Esophagus (tissue), 2 donors: ENCODE results near the gene METTL17. TPM values are rescaled to one million over a fixed set of nuclear protein-coding genes. Genes with fewer than 3 reads are reported as not detected.

Source experiments
- H3K27ac ChIP-seq, 2 donors: one replicate each; pipeline ENCODE4 v1.5.1; 2013; ENCODE audit warnings: low read depth in 2 of 2, mild to moderate bottlenecking in 2 of 2, inconsistent platforms in 1 of 2, low read length in 1 of 2, moderate library complexity in 1 of 2
- H3K27me3 ChIP-seq, 2 donors: one replicate each; pipeline ENCODE4 v1.6.1; 2013; ENCODE audit warnings: low read length in 2 of 2, control low read depth in 1 of 2, mild to moderate bottlenecking in 1 of 2; ENCODE audit not compliant: insufficient read depth in 2 of 2, control insufficient read depth in 1 of 2
- H3K36me3 ChIP-seq, 2 donors: one replicate each; pipeline ENCODE4 v1.6.1; 2013; ENCODE audit warnings: low read length in 1 of 2; ENCODE audit not compliant: control insufficient read depth in 2 of 2, insufficient read depth in 2 of 2
- H3K4me1 ChIP-seq, 2 donors: one replicate each; pipeline ENCODE4 v1.6.1; 2013; ENCODE audit warnings: low read length in 1 of 2; ENCODE audit not compliant: control insufficient read depth in 2 of 2, insufficient read depth in 2 of 2
- H3K4me3 ChIP-seq, 2 donors: one replicate each; pipeline ENCODE4 v1.5.1; 2013; ENCODE audit warnings: low read length in 2 of 2, mild to moderate bottlenecking in 2 of 2, low read depth in 1 of 2, moderate library complexity in 1 of 2
- H3K9me3 ChIP-seq, 2 donors: one replicate each; pipeline ENCODE4 v1.6.1; 2013; ENCODE audit warnings: mild to moderate bottlenecking in 2 of 2, low read depth in 1 of 2, low read length in 1 of 2, moderate library complexity in 1 of 2; ENCODE audit not compliant: control insufficient read depth in 2 of 2, insufficient read depth in 1 of 2
- WGBS, 2 donors: extraction: QIAGEN DNeasy Blood & Tissue Kit; methylation state at CpG; one replicate each; pipeline ENCODE4 v1.1.7; 2013; 5-methylcytosine and 5-hydroxymethylcytosine counted together
- polyA plus RNA-seq, 2 donors: library from polyadenylated mRNA; stranded (reverse); fragments of 200-250 nt; gene quantifications; one replicate each; pipeline ENCODE4 v1.2.3, GENCODE V29; 2013
- donor health status: healthy with polysubstance abuse.
- donor health status: Bipolar disorder and iron deficiency.

METTL17 gene
- polyA plus RNA-seq, 2 donors, result 55.1 to 56.3 TPM

DNA sequence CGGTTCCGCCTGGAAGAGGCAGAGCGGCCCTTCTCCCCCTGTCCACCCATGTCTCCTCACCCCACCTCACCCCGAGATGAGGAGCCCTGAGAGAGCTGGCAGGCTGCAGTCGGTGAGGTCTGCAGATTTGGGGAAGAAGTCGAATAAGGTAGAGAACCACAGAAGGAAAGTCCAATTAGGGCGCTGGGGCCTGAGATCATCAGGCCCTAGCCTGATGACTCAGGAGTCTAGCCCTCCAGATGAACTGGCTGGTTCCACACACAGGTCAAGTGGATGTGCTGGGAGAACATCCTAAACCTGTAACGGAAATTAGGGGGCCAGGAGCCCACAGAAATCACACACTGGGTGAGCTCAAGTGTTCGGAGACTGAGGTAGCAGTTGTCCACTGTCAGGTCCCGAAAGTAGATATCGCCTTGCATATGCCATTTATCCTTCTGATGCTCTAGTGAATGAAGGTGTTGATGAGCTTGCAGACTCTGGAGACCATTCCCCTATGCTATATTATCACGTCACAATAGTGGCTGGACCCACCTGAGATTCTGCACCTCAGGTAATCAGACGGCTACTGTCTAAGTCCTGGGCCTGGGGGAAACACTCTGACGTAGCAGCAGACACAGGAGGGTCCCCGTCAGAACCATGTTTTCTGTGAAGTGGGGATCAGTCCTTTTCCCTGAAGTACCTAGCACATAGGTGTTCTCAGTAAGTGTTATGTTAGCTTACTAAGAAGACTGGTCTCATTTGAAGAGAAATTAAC, 886 bp upstream of the METTL17 start:
- 85 to 86% methylated on average over 15 of the region's 15 CpGs for WGBS, 2 donors
- no peaks in the 10 kb centered on the region for H3K27me3 ChIP-seq
- H3K9me3 ChIP-seq, result no peaks in the 10 kb centered on the region
- H3K27ac ChIP-seq, result peak overlapping the region; percentile 87 to 89
- peaks cover 0 to 5% of the 10 kb centered on the region in 2 donors for H3K4me1 ChIP-seq
- H3K36me3 ChIP-seq, result peaks cover 0 to 3% of the 10 kb centered on the region in 2 donors
- peak overlapping the region in 1 of 2 donors; percentile 96 for H3K4me3 ChIP-seq

DNA sequence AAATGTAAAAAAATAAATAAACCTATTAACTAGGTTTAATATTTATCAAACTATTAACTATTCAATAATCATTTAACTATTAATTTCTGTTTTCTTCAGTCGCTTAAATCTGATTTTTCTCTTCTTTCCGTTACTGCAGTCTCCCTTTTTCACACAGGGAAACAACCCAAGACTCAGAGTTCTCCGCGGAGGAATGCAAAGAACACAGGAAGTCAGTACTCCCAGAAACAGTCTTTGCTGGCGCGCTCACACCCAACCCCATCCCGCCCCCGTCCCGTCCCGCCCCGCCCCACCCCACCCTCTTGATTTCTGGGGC, 351 bp upstream of the METTL17 start:
- 1% methylated on average over 11 of the region's 11 CpGs for WGBS, 2 donors
- Histone ChIP-seq H3K27ac (peak overlapping the region; percentile 87 to 88), H3K9me3 (no peaks in the 10 kb centered on the region), H3K4me3 (peak overlapping the region; percentile 78 to 96), H3K27me3 (no peaks in the 10 kb centered on the region), H3K36me3 (peaks cover 1 to 6% of the 10 kb centered on the region in 2 donors), H3K4me1 (peaks cover 0 to 5% of the 10 kb centered on the region in 2 donors)

DNA sequence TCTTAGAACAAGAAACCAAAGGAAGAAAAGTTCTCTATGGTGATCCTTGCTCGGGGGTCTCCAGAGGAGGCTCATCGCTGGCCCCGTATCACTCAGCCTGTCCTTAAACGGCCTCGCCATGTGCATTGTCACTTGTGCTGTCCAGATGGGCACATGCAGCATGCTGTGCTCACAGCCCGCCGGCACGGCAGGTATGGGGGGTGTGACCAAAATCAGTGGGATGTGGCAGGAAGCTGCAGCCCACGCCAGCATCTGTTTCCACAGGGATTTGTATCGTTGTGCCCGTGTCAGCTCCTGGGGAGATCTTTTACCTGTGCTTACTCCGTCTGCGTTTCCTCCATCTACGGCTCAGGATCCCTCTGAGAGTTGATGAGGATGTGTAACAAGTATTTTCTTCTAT, 6.7 kb downstream of the METTL17 start:
- WGBS, 2 donors, result 81 to 89% methylated on average over 14 of the region's 14 CpGs
- Histone ChIP-seq H3K4me1 (peaks cover 3 to 8% of the 10 kb centered on the region in 2 donors), H3K27me3 (no peaks in the 10 kb centered on the region), H3K9me3 (no peaks in the 10 kb centered on the region), H3K27ac (peak overlapping the region in 1 of 2 donors; percentile 77), H3K4me3 (no peak overlapping the region), H3K36me3 (peaks cover 11 to 24% of the 10 kb centered on the region in 2 donors)

DNA sequence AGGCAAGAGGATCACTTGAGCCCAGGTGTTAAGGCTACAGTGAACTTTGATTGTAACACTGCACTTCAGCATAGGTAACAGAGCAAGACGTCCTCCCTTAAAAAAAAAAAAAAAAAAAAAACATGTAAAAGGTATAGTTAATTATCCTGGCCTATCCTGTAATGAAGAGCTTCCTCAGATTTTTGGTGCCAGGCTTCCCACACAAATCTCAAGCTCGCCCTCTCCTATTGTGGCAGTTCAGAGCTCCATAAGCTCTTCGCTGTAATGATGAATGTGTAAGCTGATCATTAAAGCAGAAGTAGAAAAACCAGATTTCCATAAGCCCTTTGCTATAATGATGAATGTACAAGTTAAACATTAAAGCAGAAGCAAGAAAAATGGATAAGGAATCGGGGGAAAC, 7.3 kb downstream of the METTL17 start:
- peaks cover 11 to 24% of the 10 kb centered on the region in 2 donors for H3K36me3 ChIP-seq

DNA sequence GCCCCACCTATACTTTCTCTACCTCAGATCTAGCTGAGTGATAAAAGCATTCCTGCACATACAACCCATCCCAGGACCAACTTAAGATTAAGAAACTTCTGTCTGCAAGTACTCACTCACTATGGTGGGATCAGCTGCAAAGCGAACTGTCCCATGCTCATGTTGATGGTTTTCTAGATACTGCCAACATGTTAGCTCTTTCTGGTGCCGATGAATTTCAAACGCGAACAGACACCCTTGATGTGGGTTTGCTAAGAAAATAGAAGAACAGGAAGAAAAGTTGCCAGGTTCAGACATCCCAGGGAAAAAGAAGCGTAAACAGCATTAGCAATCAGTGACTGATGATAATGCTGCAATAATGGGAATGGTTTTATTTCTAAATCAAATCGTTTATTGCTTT, 7.8 kb downstream of the METTL17 start:
- Histone ChIP-seq H3K9me3 (no peaks in the 10 kb centered on the region), H3K36me3 (peaks cover 11 to 22% of the 10 kb centered on the region in 2 donors), H3K4me1 (peaks cover 3 to 8% of the 10 kb centered on the region in 2 donors), H3K4me3 (no peak overlapping the region), H3K27ac (peak overlapping the region; percentile 28 to 35), H3K27me3 (no peaks in the 10 kb centered on the region)
- WGBS, 2 donors, result 65 to 66% methylated on average over 6 of the region's 6 CpGs

More for the DNA sequence above, 7.3 kb downstream of the METTL17 start:
- Histone ChIP-seq H3K4me1 (peaks cover 3 to 8% of the 10 kb centered on the region in 2 donors), H3K4me3 (no peak overlapping the region), H3K27ac (peak overlapping the region in 1 of 2 donors; percentile 35), H3K27me3 (no peaks in the 10 kb centered on the region), H3K9me3 (no peaks in the 10 kb centered on the region)
- 45 to 46% methylated on average over 4 of the region's 4 CpGs for WGBS, 2 donors

DNA sequence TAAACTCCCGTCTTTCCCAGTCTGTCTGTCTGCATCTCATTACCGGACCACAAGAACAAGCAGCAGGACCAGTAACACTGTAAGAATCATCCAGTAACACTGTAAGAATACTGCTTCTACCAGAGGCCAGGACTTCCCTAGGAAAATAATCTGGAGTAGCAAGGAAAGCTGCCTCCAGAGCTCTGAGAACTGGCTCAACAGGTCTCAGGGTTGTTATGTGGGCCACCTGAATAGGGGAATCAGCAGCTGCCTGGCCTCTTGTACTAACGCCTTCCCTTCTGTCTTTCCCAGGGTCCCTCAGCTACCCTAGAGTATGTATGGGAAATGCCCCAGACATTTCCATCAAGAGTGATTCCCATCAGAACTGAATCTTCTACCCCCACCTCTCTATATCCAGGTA, 8.4 kb downstream of the METTL17 start:
- no peaks in the 10 kb centered on the region for H3K27me3 ChIP-seq
- H3K4me3 ChIP-seq, result peak overlapping the region; percentile 0 to 26
- no peaks in the 10 kb centered on the region for H3K9me3 ChIP-seq
- peaks cover 11 to 21% of the 10 kb centered on the region in 2 donors for H3K36me3 ChIP-seq
- H3K27ac ChIP-seq, result peak overlapping the region; percentile 81 to 88
- peaks cover 3 to 8% of the 10 kb centered on the region in 2 donors for H3K4me1 ChIP-seq
- 47 to 68% methylated on average over 3 of the region's 3 CpGs for WGBS, 2 donors

DNA sequence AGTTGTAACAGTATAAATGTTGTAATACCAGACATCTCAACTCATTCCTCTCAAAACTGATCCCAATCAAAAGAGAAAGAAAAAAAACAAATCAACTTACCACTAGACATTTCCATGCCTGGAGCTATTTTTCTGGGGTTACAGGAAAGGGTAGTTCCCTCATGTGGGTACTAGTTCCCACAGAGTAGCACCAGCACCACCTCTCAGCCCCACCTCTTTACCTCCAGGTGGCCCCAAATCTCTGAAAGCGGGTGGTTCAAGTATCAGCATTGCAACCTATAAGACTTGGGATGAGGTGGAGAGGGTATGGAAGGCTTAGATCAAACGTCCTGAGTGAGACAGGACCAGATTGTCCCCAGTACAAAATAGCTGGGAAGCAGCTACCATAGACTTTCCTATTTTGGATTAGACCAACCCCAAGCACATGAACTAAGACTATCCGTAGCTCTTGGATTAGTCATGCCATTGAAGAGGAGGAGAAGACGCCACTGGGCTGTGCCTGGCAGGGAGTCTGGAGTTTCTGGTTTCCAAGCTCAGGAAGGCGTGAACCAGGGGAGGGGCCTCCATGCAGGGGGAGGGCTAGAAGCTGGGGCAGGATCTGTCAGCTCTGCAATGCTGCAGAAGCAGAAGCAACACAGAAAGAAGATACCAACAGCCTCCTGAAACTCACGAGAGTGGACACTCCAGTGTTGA, 9.0 kb downstream of the METTL17 start, which contains the start of gene SLC39A2:
SLC39A2 (plus strand) TSS at position 620 of the 693 bp plus-strand sequence. CDS start 154 bp downstream, outside the sequence.
- 29 to 32% methylated on average over 6 of the region's 6 CpGs for WGBS, 2 donors
- Histone ChIP-seq H3K9me3 (no peaks in the 10 kb centered on the region), H3K4me3 (peak within 1 kb of the TSS; percentile 0 to 26), H3K36me3 (peaks cover 11 to 21% of the 10 kb centered on the region in 2 donors), H3K4me1 (peaks cover 3 to 8% of the 10 kb centered on the region in 2 donors), H3K27ac (peak within 1 kb of the TSS; percentile 81 to 89), H3K27me3 (no peaks in the 10 kb centered on the region)

DNA sequence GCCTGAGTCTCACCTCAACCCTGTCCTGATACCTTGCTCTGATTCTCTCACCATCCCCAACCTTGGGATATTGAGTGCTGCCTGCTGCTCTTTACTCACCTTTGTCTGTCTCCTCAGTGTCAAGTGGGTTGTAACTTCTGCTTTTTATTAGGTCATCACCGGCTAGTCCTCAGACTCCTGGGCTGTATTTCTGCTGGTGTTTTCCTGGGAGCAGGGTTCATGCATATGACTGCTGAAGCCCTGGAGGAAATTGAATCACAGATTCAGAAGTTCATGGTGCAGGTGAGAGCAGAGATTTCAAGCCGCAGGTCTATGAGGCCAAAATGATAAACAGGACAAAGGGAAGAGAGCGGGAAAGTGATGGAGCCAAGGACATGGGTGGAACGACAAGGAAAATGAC, 9.8 kb downstream of the METTL17 start:
- peaks cover 3 to 8% of the 10 kb centered on the region in 2 donors for H3K4me1 ChIP-seq
- WGBS, 2 donors, result 70 to 76% methylated on average over 4 of the region's 4 CpGs

DNA sequence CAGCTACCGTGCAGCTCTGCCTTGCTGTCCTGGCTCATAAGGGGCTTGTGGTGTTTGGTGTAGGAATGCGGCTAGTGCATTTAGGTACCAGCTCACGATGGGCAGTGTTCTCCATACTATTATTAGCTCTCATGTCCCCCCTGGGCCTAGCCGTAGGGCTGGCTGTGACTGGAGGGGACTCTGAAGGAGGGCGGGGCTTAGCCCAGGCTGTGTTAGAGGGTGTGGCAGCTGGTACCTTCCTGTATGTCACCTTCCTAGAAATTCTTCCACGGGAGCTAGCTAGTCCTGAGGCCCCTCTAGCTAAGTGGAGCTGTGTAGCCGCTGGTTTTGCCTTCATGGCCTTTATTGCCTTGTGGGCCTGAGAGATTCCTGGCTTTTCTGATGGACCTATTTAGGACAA, 11.4 kb downstream of the METTL17 start:
- Histone ChIP-seq H3K27ac (peak overlapping the region in 1 of 2 donors; percentile 47), H3K4me1 (peaks cover 3 to 8% of the 10 kb centered on the region in 2 donors), H3K9me3 (no peaks in the 10 kb centered on the region), H3K36me3 (peaks cover 0 to 4% of the 10 kb centered on the region in 2 donors), H3K27me3 (no peaks in the 10 kb centered on the region), H3K4me3 (no peak overlapping the region)
- WGBS, 2 donors, result 72 to 78% methylated on average over 7 of the region's 7 CpGs

More for the DNA sequence above, 9.8 kb downstream of the METTL17 start:
- H3K27me3 ChIP-seq, result no peaks in the 10 kb centered on the region
- peaks cover 8 to 16% of the 10 kb centered on the region in 2 donors for H3K36me3 ChIP-seq
- no peak overlapping the region for H3K4me3 ChIP-seq
- no peaks in the 10 kb centered on the region for H3K9me3 ChIP-seq
- peak overlapping the region; percentile 47 to 89 for H3K27ac ChIP-seq
